ENCODE measurements around the gene GPR87.

- TF ChIP-seq CTCF (IDR thresholded peaks at IDR 0.05) (no peak), POLR2A (IDR thresholded peaks at IDR 0.05) (no peak)
These were observed 30.8 kb upstream of the GPR87 start for GRCh38 chr3:151347432-151347831.
